Measurements from ENCODE around the gene ACAD10. TPM values are rescaled to one million over a fixed set of nuclear protein-coding genes. Genes with fewer than 3 reads are reported as not detected.
"Not testable (repeated sequence)": the region's sequence is repeated elsewhere in the genome, so short reads cannot be mapped to it uniquely, and the experiment has no call there.

Gene ACAD10
- total RNA-seq = 21.8 TPM

- DNase-seq = peak; percentile 85
Observed at GRCh38 chr12:111685811-111686573, at the start of gene ACAD10, which contains the start of gene BRAP. Gene ACAD10, plus strand, starts transcription at chr12:111686053. Its CDS starts 6,657 bp downstream, at chr12:111692710. Gene BRAP, minus strand, starts transcription at chr12:111685956. Its CDS starts 164 bp downstream, at chr12:111685792.

GRCh38 chr12:111636209-111636945, 49.5 kb upstream of the ACAD10 start:
- DNase-seq = peak; percentile 91

- no peak for DNase-seq
Observed at GRCh38 chr12:111638556-111638955, 47.3 kb upstream of the ACAD10 start.

GRCh38 chr12:111640506-111640905, 45.3 kb upstream of the ACAD10 start:
- no peak for DNase-seq

GRCh38 chr12:111642681-111643426, 43.0 kb upstream of the ACAD10 start:
- no peak for DNase-seq

- DNase-seq = no peak
Observed at GRCh38 chr12:111643427-111643826, 42.4 kb upstream of the ACAD10 start.

GRCh38 chr12:111645433-111645832, 40.4 kb upstream of the ACAD10 start:
- no peak for DNase-seq

GRCh38 chr12:111650912-111651311, 34.9 kb upstream of the ACAD10 start:
- no peak for DNase-seq

- DNase-seq = not testable (repeated sequence)
Observed at GRCh38 chr12:111652530-111652929, 33.3 kb upstream of the ACAD10 start.

GRCh38 chr12:111653596-111653995, 32.3 kb upstream of the ACAD10 start:
- DNase-seq = no peak

GRCh38 chr12:111655356-111655755, 30.5 kb upstream of the ACAD10 start:
- DNase-seq = no peak

- DNase-seq = no peak
Observed at GRCh38 chr12:111656016-111656415, 29.8 kb upstream of the ACAD10 start.

- DNase-seq = no peak
Observed at GRCh38 chr12:111664499-111664898, 21.4 kb upstream of the ACAD10 start.

GRCh38 chr12:111664961-111665865, 20.6 kb upstream of the ACAD10 start:
- no peak for DNase-seq

GRCh38 chr12:111672822-111673381, 13.0 kb upstream of the ACAD10 start:
- no peak for DNase-seq

- DNase-seq = no peak
Observed at GRCh38 chr12:111673503-111673902, 12.3 kb upstream of the ACAD10 start.

GRCh38 chr12:111677186-111677585, 8.7 kb upstream of the ACAD10 start:
- DNase-seq = no peak

GRCh38 chr12:111684485-111685198, 1.2 kb upstream of the ACAD10 start:
- not testable (repeated sequence) for DNase-seq

GRCh38 chr12:111685322-111685810, 487 bp upstream of the ACAD10 start:
- no peak for DNase-seq

GRCh38 chr12:111686574-111687105, 787 bp downstream of the ACAD10 start:
- DNase-seq = no peak

Measured in skin of body (tissue), 2 donors.